ENCODE results near the gene ALDH1A1.

Gene ALDH1A1

GRCh38 chr9:72935595-72935994 lies 17.3 kb downstream of the ALDH1A1 start:
- no peaks in the 10 kb centered on the region for H3K27me3 ChIP-seq
- H3K4me1 ChIP-seq (ENCODE audit: control insufficient read depth in 1 of 2, insufficient read depth in 1 of 2, low read depth in 1 of 2, low read length in 1 of 2) = no peaks in the 10 kb centered on the region
- no peak overlapping the region for H3K27ac ChIP-seq
- no peak for TF ChIP-seq CTCF (IDR thresholded peaks at IDR 0.05)
- no peaks in the 10 kb centered on the region for H3K9me3 ChIP-seq
- no peaks in the 10 kb centered on the region for H3K36me3 ChIP-seq
- H3K4me3 ChIP-seq (ENCODE audit: low read depth in 1 of 2, low read length in 1 of 2) = no peak overlapping the region

DNA sequence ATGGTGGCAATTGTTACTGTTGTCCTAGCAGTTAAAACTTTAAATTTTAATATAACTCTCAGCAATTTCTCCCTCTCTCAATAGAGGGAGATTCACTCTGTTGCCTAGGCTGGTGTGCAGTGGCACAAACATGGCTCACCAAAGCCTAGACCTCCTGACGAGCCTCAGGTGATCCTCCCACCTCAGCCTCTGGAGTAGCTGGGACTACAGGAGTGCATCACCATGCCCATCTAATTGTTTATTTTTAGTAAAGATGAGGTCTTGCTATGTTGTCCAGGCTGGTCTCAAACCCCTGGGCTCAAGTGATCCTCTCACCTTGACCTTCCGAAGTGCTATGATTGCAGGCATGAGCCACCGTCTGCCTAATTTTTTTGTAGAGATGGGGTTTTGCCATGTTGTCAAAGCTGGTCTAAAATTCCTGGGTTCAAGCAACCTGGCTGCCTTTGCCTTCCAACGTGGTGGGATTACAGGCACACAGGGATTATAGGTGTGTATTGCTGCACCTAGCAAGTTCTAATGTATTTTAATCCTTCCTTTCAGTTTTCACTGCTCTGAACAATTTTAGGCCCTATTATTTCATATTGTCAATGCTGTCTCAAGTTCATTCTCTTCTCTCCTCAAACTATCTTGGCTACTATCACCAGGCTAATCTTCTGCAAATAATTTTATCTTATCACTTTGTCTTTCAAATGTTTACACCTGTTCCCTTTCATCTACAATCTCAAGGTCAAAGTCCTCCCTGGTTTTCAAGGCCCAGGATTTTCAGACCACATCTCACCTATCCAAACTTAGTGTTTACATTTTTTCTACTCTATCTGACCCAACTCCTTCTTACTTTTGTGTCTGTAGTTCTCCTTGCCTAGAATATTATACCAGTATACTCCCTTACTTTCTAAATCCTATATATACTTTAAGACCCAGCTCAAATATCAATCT lies 18.9 kb downstream of the ALDH1A1 start:
- no peak for TF ChIP-seq CTCF (IDR thresholded peaks at IDR 0.05)
- no peak overlapping the region for H3K27ac ChIP-seq
- H3K9me3 ChIP-seq = no peaks in the 10 kb centered on the region
- no peaks in the 10 kb centered on the region for H3K27me3 ChIP-seq
- no peaks in the 10 kb centered on the region for H3K4me1 ChIP-seq (ENCODE audit: control insufficient read depth in 1 of 2, insufficient read depth in 1 of 2, low read depth in 1 of 2, low read length in 1 of 2)
- no peaks in the 10 kb centered on the region for H3K36me3 ChIP-seq
- H3K4me3 ChIP-seq (ENCODE audit: low read depth in 1 of 2, low read length in 1 of 2) = no peak overlapping the region

DNA sequence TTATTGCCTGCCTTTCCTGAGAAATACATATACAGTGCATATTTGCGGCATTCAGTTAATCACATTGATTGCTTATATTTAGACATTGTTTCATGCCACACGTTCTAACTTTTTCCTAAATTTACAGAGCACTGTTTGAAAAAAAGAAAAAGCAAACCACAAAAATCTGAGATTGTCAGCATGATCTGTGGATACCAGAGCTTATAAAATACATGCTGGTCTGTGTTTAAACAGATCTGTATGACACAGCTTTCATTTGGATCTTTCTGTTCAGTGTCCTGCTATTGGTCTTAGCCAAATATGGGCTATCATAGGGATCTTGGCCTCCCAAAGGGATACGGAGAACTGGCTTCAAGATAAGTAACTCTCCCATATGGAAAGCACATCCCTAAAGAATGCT lies 20.2 kb downstream of the ALDH1A1 start:
- Histone ChIP-seq H3K27ac (no peak overlapping the region), H3K36me3 (no peaks in the 10 kb centered on the region), H3K4me1 (ENCODE audit: control insufficient read depth in 1 of 2, insufficient read depth in 1 of 2, low read depth in 1 of 2, low read length in 1 of 2) (no peaks in the 10 kb centered on the region), H3K4me3 (ENCODE audit: low read depth in 1 of 2, low read length in 1 of 2) (no peak overlapping the region), H3K9me3 (no peaks in the 10 kb centered on the region), H3K27me3 (no peaks in the 10 kb centered on the region)
- no peak for TF ChIP-seq CTCF (IDR thresholded peaks at IDR 0.05)

GRCh38 chr9:72931897-72932296 lies 21.0 kb downstream of the ALDH1A1 start:
- Histone ChIP-seq H3K27me3 (no peaks in the 10 kb centered on the region), H3K4me3 (ENCODE audit: low read depth in 1 of 2, low read length in 1 of 2) (no peak overlapping the region), H3K9me3 (no peaks in the 10 kb centered on the region), H3K27ac (no peak overlapping the region), H3K4me1 (ENCODE audit: control insufficient read depth in 1 of 2, insufficient read depth in 1 of 2, low read depth in 1 of 2, low read length in 1 of 2) (no peaks in the 10 kb centered on the region), H3K36me3 (no peaks in the 10 kb centered on the region)
- no peak for TF ChIP-seq CTCF (IDR thresholded peaks at IDR 0.05)

DNA sequence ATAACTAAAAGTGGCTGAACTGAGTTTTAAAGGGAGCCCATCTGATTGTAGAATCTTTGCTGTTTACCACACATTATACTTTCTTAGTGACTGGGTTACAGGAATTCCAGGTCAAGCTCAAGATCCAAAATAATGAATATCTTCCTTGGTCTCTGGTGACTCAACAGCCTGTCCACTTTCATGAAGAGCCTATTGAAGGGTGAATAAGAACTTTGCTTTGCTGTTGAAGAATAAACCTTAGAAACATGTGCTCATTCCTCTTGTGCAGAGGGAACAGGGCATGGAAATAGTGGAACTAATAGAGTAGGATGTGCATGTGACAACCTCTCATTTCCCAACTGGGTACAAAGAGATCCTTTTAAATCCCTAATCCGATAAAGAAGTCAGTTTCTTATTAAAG lies 21.4 kb downstream of the ALDH1A1 start:
- Histone ChIP-seq H3K4me1 (ENCODE audit: control insufficient read depth in 1 of 2, insufficient read depth in 1 of 2, low read depth in 1 of 2, low read length in 1 of 2) (peaks cover 0 to under 1% of the 10 kb centered on the region in 2 experiments), H3K27ac (no peak overlapping the region), H3K36me3 (no peaks in the 10 kb centered on the region), H3K4me3 (ENCODE audit: low read depth in 1 of 2, low read length in 1 of 2) (no peak overlapping the region), H3K9me3 (no peaks in the 10 kb centered on the region), H3K27me3 (no peaks in the 10 kb centered on the region)
- no peak for TF ChIP-seq CTCF (IDR thresholded peaks at IDR 0.05)
